HG02798 (cell line): ENCODE measurements around the gene ZC3H7B.

Experiments
- ATAC-seq: cut with Tn5 transposase; IDR thresholded peaks from one replicate; pipeline ENCODE4 v1.9.1; 2021; ENCODE audit warnings: mild to moderate bottlenecking; ENCODE audit not compliant: unreplicated experiment, poor library complexity

Gene ZC3H7B

DNA sequence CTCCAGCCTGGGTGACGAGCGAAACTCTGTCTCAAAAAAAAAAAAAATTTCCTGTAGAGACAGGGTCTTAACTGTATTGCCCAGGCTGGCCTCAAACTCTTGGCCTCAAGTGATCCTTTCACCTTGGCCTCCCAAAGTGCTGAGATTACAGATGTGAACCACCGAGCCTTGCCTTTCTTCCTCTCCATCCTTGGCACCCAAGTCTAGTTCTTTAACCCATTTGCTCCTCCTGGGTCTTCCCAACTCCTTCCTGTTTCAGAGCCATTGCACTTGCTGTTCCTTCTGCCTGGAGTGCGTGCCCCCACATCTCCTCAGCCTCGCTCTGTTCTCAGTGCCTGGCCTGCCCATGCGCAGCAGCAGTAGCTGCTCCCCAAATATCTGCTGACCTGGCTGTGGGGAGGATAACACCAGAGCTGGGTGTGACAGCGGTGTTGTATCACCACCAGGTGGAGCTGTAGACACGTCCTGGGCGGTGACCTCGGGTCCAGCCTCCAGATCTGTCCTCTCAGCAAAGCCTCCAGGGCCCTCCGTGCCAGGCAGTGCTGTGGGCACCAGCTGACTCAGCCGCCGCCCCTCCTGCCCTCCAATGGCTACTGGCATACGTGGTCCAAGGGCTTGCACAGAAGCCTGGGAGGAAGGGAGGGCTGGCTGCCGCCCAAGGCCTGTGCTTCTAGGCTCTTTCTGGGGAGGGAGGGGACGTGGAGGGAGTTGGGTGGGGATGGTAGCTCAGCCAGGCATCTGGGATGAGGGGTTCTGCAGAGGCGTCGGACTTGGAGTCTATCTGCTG lies 102.4 kb downstream of the ZC3H7B start:
- peak; percentile 81 for ATAC-seq

GRCh38 chr22:41405588-41405987 lies 104.3 kb downstream of the ZC3H7B start:
- no peak for ATAC-seq

- ATAC-seq, result no peak
These were observed 105.1 kb downstream of the ZC3H7B start for GRCh38 chr22:41406410-41406809.

GRCh38 chr22:41407433-41407832 lies 106.1 kb downstream of the ZC3H7B start:
- ATAC-seq, result no peak

GRCh38 chr22:41408665-41409064 lies 107.3 kb downstream of the ZC3H7B start:
- ATAC-seq, result no peak
